ENCODE measurements around the gene CEPT1. TPM values are rescaled to one million over a fixed set of nuclear protein-coding genes. Genes with fewer than 3 reads are reported as not detected.

The CEPT1 gene
- total and polyA plus RNA-seq, 9 of the 15 experiments (the other 6 are each of a cell fraction or from before 2014, with no cell fraction given): 24.4 to 72.6 (median 42.4) TPM

DNA sequence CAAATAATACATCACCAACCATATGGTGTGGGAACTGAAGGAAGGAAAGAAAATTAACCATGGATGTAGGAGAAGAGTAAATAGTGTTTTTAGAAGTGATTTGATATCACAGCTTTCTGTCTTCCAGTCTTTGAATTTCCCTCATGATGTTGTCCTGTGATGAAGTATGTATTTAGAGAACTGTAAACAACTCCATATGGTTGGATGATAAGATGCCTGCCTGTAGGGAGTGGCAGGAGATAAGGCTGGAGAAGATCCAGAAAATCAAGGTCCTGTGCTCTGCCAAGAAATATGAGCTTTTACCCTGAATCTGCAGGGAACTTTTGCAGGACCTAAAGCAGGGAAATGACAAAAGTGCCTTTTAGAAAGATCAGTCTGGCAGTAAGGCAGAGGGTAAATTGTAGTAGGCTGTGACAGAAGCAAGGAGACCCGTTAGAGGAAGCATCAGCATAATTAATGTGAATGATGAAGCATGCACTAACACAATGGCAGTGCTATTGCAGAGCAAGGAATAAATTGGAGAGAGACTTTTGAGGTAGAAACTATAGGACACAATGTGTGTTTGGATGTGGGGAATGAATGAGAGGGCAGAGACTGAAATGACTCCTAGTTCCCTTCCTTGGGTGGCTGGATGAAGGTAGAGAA, 21.9 kb downstream of the CEPT1 start (continued):
- TF ChIP-seq, protein P1, sequence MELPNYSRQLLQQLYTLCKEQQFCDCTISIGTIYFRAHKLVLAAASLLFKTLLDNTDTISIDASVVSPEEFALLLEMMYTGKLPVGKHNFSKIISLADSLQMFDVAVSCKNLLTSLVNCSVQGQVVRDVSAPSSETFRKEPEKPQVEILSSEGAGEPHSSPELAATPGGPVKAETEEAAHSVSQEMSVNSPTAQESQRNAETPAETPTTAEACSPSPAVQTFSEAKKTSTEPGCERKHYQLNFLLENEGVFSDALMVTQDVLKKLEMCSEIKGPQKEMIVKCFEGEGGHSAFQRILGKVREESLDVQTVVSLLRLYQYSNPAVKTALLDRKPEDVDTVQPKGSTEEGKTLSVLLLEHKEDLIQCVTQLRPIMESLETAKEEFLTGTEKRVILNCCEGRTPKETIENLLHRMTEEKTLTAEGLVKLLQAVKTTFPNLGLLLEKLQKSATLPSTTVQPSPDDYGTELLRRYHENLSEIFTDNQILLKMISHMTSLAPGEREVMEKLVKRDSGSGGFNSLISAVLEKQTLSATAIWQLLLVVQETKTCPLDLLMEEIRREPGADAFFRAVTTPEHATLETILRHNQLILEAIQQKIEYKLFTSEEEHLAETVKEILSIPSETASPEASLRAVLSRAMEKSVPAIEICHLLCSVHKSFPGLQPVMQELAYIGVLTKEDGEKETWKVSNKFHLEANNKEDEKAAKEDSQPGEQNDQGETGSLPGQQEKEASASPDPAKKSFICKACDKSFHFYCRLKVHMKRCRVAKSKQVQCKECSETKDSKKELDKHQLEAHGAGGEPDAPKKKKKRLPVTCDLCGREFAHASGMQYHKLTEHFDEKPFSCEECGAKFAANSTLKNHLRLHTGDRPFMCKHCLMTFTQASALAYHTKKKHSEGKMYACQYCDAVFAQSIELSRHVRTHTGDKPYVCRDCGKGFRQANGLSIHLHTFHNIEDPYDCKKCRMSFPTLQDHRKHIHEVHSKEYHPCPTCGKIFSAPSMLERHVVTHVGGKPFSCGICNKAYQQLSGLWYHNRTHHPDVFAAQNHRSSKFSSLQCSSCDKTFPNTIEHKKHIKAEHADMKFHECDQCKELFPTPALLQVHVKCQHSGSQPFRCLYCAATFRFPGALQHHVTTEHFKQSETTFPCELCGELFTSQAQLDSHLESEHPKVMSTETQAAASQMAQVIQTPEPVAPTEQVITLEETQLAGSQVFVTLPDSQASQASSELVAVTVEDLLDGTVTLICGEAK (IDR thresholded peaks at IDR 0.05): no peak
- TF ChIP-seq, protein P1 (CRISPR knock-in tag; IDR thresholded peaks at IDR 0.05): no peak
- TF ChIP-seq FOXM1 (IDR thresholded peaks at IDR 0.05; ENCODE audit: low read depth): peak; percentile 97
- no peak for TF ChIP-seq FOXM1 (CRISPR knock-in tag; IDR thresholded peaks at IDR 0.05; ENCODE audit: low read depth)
- TF ChIP-seq SNIP1 (IDR thresholded peaks at IDR 0.05; ENCODE audit: low read depth): no peak
- no peak; the same call in 1 of the 2 replicates for TF ChIP-seq EZH2 (IDR thresholded peaks at IDR 0.05; ENCODE audit: borderline replicate concordance, low read depth, low read length)
- TF ChIP-seq ZNF551 (CRISPR knock-in tag; IDR thresholded peaks at IDR 0.05): no peak
- peak; percentile 99 for TF ChIP-seq NFIC (IDR thresholded peaks at IDR 0.05)
- no peak for TF ChIP-seq HNRNPLL (IDR thresholded peaks at IDR 0.05; ENCODE audit: low read depth, low read length, poor library complexity, severe bottlenecking)
- TF ChIP-seq PPARD (CRISPR knock-in tag; IDR thresholded peaks at IDR 0.05): no peak
- TF ChIP-seq, protein P2, sequence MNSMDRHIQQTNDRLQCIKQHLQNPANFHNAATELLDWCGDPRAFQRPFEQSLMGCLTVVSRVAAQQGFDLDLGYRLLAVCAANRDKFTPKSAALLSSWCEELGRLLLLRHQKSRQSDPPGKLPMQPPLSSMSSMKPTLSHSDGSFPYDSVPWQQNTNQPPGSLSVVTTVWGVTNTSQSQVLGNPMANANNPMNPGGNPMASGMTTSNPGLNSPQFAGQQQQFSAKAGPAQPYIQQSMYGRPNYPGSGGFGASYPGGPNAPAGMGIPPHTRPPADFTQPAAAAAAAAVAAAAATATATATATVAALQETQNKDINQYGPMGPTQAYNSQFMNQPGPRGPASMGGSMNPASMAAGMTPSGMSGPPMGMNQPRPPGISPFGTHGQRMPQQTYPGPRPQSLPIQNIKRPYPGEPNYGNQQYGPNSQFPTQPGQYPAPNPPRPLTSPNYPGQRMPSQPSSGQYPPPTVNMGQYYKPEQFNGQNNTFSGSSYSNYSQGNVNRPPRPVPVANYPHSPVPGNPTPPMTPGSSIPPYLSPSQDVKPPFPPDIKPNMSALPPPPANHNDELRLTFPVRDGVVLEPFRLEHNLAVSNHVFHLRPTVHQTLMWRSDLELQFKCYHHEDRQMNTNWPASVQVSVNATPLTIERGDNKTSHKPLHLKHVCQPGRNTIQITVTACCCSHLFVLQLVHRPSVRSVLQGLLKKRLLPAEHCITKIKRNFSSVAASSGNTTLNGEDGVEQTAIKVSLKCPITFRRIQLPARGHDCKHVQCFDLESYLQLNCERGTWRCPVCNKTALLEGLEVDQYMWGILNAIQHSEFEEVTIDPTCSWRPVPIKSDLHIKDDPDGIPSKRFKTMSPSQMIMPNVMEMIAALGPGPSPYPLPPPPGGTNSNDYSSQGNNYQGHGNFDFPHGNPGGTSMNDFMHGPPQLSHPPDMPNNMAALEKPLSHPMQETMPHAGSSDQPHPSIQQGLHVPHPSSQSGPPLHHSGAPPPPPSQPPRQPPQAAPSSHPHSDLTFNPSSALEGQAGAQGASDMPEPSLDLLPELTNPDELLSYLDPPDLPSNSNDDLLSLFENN (IDR thresholded peaks at IDR 0.05; ENCODE audit: low read depth in 2 of 2, low read length in 2 of 2): peak in 1 of 2 experiments; percentile 94; a peak in 2 of 4 replicates
- TF ChIP-seq, protein P3, sequence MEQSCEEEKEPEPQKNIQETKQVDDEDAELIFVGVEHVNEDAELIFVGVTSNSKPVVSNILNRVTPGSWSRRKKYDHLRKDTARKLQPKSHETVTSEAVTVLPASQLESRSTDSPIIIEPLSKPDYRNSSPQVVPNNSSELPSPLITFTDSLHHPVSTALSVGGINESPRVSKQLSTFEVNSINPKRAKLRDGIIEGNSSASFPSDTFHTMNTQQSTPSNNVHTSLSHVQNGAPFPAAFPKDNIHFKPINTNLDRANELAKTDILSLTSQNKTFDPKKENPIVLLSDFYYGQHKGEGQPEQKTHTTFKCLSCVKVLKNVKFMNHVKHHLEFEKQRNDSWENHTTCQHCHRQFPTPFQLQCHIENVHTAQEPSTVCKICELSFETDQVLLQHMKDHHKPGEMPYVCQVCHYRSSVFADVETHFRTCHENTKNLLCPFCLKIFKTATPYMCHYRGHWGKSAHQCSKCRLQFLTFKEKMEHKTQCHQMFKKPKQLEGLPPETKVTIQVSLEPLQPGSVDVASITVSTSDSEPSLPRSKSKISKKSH (CRISPR knock-in tag; IDR thresholded peaks at IDR 0.05): no peak
- TF ChIP-seq ZNF76 (CRISPR knock-in tag; IDR thresholded peaks at IDR 0.05; ENCODE audit: borderline replicate concordance): no peak
- no peak for TF ChIP-seq WHSC1 (IDR thresholded peaks at IDR 0.05; ENCODE audit: low read length)
- TF ChIP-seq ZNF24 (IDR thresholded peaks at IDR 0.05): no peak; the same call in 1 of the 2 replicates

Measured in K562 (cell line).